GM23338 (cell line): ENCODE measurements around the gene TEKTIP1. TPM values are rescaled to one million over a fixed set of nuclear protein-coding genes. Genes with fewer than 3 reads are reported as not detected.

Experiments
- ATAC-seq: fragments of 200-7000 bp; cut with Tn5 transposase; 3 replicates; pipeline ENCODE4 v1.9.1; 2020
- DNase-seq: peaks from one replicate; pipeline ENCODE4 v3.0.0-alpha.2; 2015; ENCODE audit warnings: low spot score
- H2AFZ ChIP-seq: fragments of 200-600 bp; sonication (generic); 2 replicates; pipeline ENCODE4 v1.8.0; 2016; ENCODE audit warnings: antibody characterized with exemption, mild to moderate bottlenecking, moderate library complexity
- H3F3A ChIP-seq: fragments of 200-600 bp; sonication (generic); replicated peaks from 2 replicates; pipeline ENCODE4 v1.8.0; 2017; ENCODE audit warnings: antibody characterized with exemption, mixed run types, low read depth
- H3K27ac ChIP-seq: fragments of 200-600 bp; sonication (generic); 2 replicates; pipeline ENCODE4 v1.6.1; 2016; ENCODE audit warnings: low read depth
- H3K27me3 ChIP-seq: fragments of 200-600 bp; sonication (generic); 2 replicates; pipeline ENCODE4 v1.8.0; 2016; ENCODE audit warnings: mild to moderate bottlenecking, mixed run types, moderate library complexity; ENCODE audit not compliant: insufficient read depth
- H3K36me3 ChIP-seq: fragments of 200-600 bp; sonication (generic); 2 replicates; pipeline ENCODE4 v1.8.0; 2016; ENCODE audit warnings: mild to moderate bottlenecking; ENCODE audit not compliant: insufficient read depth
- H3K4me1 ChIP-seq: fragments of 200-600 bp; sonication (generic); 2 replicates; pipeline ENCODE4 v1.8.0; 2016; ENCODE audit warnings: mild to moderate bottlenecking, moderate library complexity; ENCODE audit not compliant: insufficient read depth
- H3K4me2 ChIP-seq: fragments of 200-600 bp; sonication (generic); 2 replicates; pipeline ENCODE4 v1.7.1; 2017; ENCODE audit warnings: mixed run types
- H3K4me3 ChIP-seq: fragments of 200-600 bp; sonication (generic); 2 replicates; pipeline ENCODE4 v1.6.1; 2016; ENCODE audit warnings: mixed run types
- H3K79me2 ChIP-seq: fragments of 200-600 bp; sonication (generic); replicated peaks from 2 replicates; pipeline ENCODE4 v1.8.0; 2017; ENCODE audit warnings: mild to moderate bottlenecking; ENCODE audit not compliant: insufficient read depth
- H3K9me2 ChIP-seq: fragments of 200-600 bp; sonication (generic); 2 replicates; pipeline ENCODE4 v1.8.0; 2017; ENCODE audit not compliant: insufficient read depth
- H4K20me1 ChIP-seq: fragments of 200-600 bp; sonication (generic); replicated peaks from 2 replicates; pipeline ENCODE4 v1.8.0; 2017; ENCODE audit warnings: mild to moderate bottlenecking; ENCODE audit not compliant: insufficient read depth
- H3K27ac Mint-ChIP-seq: 2 replicates; pipeline ENCODE4 v1.8.0; 2020; ENCODE audit warnings: inconsistent platforms, mild to moderate bottlenecking, moderate library complexity, mixed read lengths
- H3K27me3 Mint-ChIP-seq: 3 replicates; pipeline ENCODE4 v1.8.0; 2022; ENCODE audit warnings: low read depth, mild to moderate bottlenecking, moderate library complexity, mixed read lengths, inconsistent platforms; ENCODE audit not compliant: insufficient read depth, poor library complexity
- H3K36me3 Mint-ChIP-seq: 3 replicates; pipeline ENCODE4 v1.8.0; 2021; ENCODE audit warnings: low read depth, mild to moderate bottlenecking, inconsistent platforms, moderate library complexity, mixed read lengths
- H3K4me1 Mint-ChIP-seq: 3 replicates; pipeline ENCODE4 v1.8.0; 2020; ENCODE audit warnings: mild to moderate bottlenecking, inconsistent platforms, mixed read lengths
- H3K4me3 Mint-ChIP-seq: 3 replicates; pipeline ENCODE4 v1.8.0; 2021; ENCODE audit warnings: moderate library complexity, mild to moderate bottlenecking, inconsistent platforms, mixed read lengths
- H3K9me3 Mint-ChIP-seq: 3 replicates; pipeline ENCODE4 v1.8.0; 2020; ENCODE audit warnings: moderate library complexity, mild to moderate bottlenecking, inconsistent platforms, mixed read lengths
- CREB1 ChIP-seq: fragments of 250-450 bp; sonication (Bioruptor Pico); IDR thresholded peaks from 2 replicates; pipeline ENCODE4 v1.5.0; 2020; ENCODE audit warnings: low read depth, mild to moderate bottlenecking, moderate library complexity
- CTCF ChIP-seq, 2 experiments: fragments of 200-600 bp in 1 of 2; sonication (generic) in 1 of 2; conservative IDR thresholded peaks; 2 replicates each; pipeline versions ENCODE4 v1.5.1 to v1.6.1; 2016 to 2017; ENCODE audit warnings: antibody characterized with exemption in 2 of 2, low read depth in 2 of 2, mild to moderate bottlenecking in 2 of 2, moderate library complexity in 1 of 2
- ETS1 ChIP-seq: IDR thresholded peaks from 2 replicates; pipeline ENCODE4 v1.6.1; 2016; ENCODE audit warnings: antibody characterized with exemption
- EZH2 ChIP-seq: fragments of 200-600 bp; sonication (generic); IDR thresholded peaks from one replicate; pipeline ENCODE4 v1.8.0; 2017; ENCODE audit warnings: antibody characterized with exemption, mild to moderate bottlenecking, low read depth; ENCODE audit not compliant: unreplicated experiment
- EZH2phosphoT487 ChIP-seq: fragments of 200-600 bp; sonication (generic); IDR thresholded peaks from one replicate; pipeline ENCODE4 v1.8.1; 2018; ENCODE audit warnings: antibody characterized with exemption; ENCODE audit not compliant: unreplicated experiment
- JUNB ChIP-seq: IDR thresholded peaks from one replicate; pipeline ENCODE4 v1.6.1; 2016; ENCODE audit warnings: antibody characterized with exemption; ENCODE audit not compliant: unreplicated experiment
- NANOG ChIP-seq: IDR thresholded peaks from 2 replicates; pipeline ENCODE4 v1.6.1; 2016; ENCODE audit warnings: antibody characterized with exemption, borderline replicate concordance
- POLR2AphosphoS5 ChIP-seq: IDR thresholded peaks from 2 replicates; pipeline ENCODE4 v1.6.1; 2016; ENCODE audit warnings: antibody characterized with exemption, low read depth
- STAT1 ChIP-seq: IDR thresholded peaks from one replicate; pipeline ENCODE4 v1.6.1; 2016; ENCODE audit warnings: antibody characterized with exemption; ENCODE audit not compliant: unreplicated experiment
- ZNF114 ChIP-seq: fragments of 250-450 bp; sonication (Bioruptor Pico); IDR thresholded peaks from 2 replicates; pipeline ENCODE4 v1.5.0; 2020; ENCODE audit warnings: mild to moderate bottlenecking, moderate library complexity
- ZNF331 ChIP-seq: fragments of 250-450 bp; sonication (Bioruptor Pico); IDR thresholded peaks from 2 replicates; pipeline ENCODE4 v1.5.0; 2020; ENCODE audit warnings: low read depth, mild to moderate bottlenecking, moderate library complexity
- ZNF462 ChIP-seq: fragments of 250-450 bp; sonication (Bioruptor Pico); IDR thresholded peaks from 2 replicates; pipeline ENCODE4 v1.5.0; 2020; ENCODE audit warnings: mild to moderate bottlenecking, moderate library complexity
- polyA plus RNA-seq: library from polyadenylated mRNA; unstranded; fragments of >200 nt; fragmentation: Nextera tagmentation; extraction: Ambion mirVana; gene quantifications from 2 replicates; pipeline ENCODE4 v1.2.1, GENCODE V29; 2016
- total RNA-seq: library from RNA; depleted of rRNA; stranded (reverse); fragments of >200 nt; shearing (Covaris generic); gene quantifications from 2 replicates; pipeline ENCODE4 v1.2.3, GENCODE V29; 2014

TEKTIP1 gene
- total and polyA plus RNA-seq, 2 experiments from 2014 or later, result not detected

- TF ChIP-seq NANOG, result no peak
- no peak for TF ChIP-seq CTCF (conservative IDR thresholded peaks at IDR 0.05; ENCODE audit: low read depth in 2 of 2)
- TF ChIP-seq ZNF331 (CRISPR knock-in tag), result no peak
- no peak for TF ChIP-seq POLR2AphosphoS5
- TF ChIP-seq EZH2phosphoT487, result no peak
- no peak for TF ChIP-seq EZH2
- TF ChIP-seq JUNB, result no peak
- TF ChIP-seq ETS1, result no peak
- no peak for TF ChIP-seq ZNF114 (CRISPR knock-in tag)
Observed at GRCh38 chr19:3527238-3527910, 11.6 kb upstream of the TEKTIP1 start (continued).

- H3K27ac ChIP-seq, result no peak overlapping the region
- no peak overlapping the region for H2AFZ ChIP-seq
- no peak overlapping the region for H3K4me2 ChIP-seq
- Mint-ChIP-seq H3K36me3 (peaks cover 12% of the 10 kb centered on the region), H3K4me3 (no peak overlapping the region), H3K4me1 (no peaks in the 10 kb centered on the region; the same call in 2 of the 3 replicates), H3K9me3 (no peaks in the 10 kb centered on the region), H3K27me3 (peaks cover 5% of the 10 kb centered on the region), H3K27ac (no peak overlapping the region)
- H3K9me2 ChIP-seq, result no peaks in the 10 kb centered on the region
- H3K79me2 ChIP-seq, result no peaks in the 10 kb centered on the region
- no peak overlapping the region for H3K4me3 ChIP-seq
- TF ChIP-seq EZH2 (no peak), EZH2phosphoT487 (no peak), CTCF (conservative IDR thresholded peaks at IDR 0.05; ENCODE audit: low read depth in 2 of 2) (no peak), ZNF462 (CRISPR knock-in tag) (no peak), STAT1 (no peak), POLR2AphosphoS5 (no peak), ZNF114 (CRISPR knock-in tag) (no peak), CREB1 (no peak), NANOG (no peak), ZNF331 (CRISPR knock-in tag) (no peak)
- no peak for DNase-seq
- H3K4me1 ChIP-seq, result no peaks in the 10 kb centered on the region
- ATAC-seq, result no peak
- H3K27me3 ChIP-seq, result no peaks in the 10 kb centered on the region
- H3F3A ChIP-seq, result no peaks in the 10 kb centered on the region
- H3K36me3 ChIP-seq, result no peaks in the 10 kb centered on the region
- H4K20me1 ChIP-seq, result no peaks in the 10 kb centered on the region; the same call in 1 of the 2 replicates
Observed at GRCh38 chr19:3528080-3528479, 10.9 kb upstream of the TEKTIP1 start.
